Fibroblast of villous mesenchyme (primary cell): ENCODE data around the gene ZNF277. TPM values are rescaled to one million over a fixed set of nuclear protein-coding genes. Genes with fewer than 3 reads are reported as not detected.

Source experiments
- DNase-seq: peaks from one replicate; pipeline ENCODE4 v3.0.0-alpha.2; 2010; ENCODE audit warnings: low read depth
- H3K4me3 ChIP-seq: 2 replicates; pipeline ENCODE4 v1.5.1; 2011; ENCODE audit warnings: low read depth, mild to moderate bottlenecking, low read length
- total RNA-seq: library from RNA; depleted of rRNA; stranded (reverse); fragments of >200 nt; gene quantifications from 2 replicates; pipeline ENCODE4 v1.2.3, GENCODE V29; 2012
- TF ChIP-seq, protein P1 (sequence below): IDR thresholded peaks from 2 replicates; pipeline ENCODE4 v1.5.1; 2012; ENCODE audit warnings: low read depth, mild to moderate bottlenecking, low read length; ENCODE audit not compliant: insufficient read depth

ZNF277 gene
- total RNA-seq, 1 donor = 29.8 TPM

- no peak for DNase-seq
- TF ChIP-seq, protein P1, sequence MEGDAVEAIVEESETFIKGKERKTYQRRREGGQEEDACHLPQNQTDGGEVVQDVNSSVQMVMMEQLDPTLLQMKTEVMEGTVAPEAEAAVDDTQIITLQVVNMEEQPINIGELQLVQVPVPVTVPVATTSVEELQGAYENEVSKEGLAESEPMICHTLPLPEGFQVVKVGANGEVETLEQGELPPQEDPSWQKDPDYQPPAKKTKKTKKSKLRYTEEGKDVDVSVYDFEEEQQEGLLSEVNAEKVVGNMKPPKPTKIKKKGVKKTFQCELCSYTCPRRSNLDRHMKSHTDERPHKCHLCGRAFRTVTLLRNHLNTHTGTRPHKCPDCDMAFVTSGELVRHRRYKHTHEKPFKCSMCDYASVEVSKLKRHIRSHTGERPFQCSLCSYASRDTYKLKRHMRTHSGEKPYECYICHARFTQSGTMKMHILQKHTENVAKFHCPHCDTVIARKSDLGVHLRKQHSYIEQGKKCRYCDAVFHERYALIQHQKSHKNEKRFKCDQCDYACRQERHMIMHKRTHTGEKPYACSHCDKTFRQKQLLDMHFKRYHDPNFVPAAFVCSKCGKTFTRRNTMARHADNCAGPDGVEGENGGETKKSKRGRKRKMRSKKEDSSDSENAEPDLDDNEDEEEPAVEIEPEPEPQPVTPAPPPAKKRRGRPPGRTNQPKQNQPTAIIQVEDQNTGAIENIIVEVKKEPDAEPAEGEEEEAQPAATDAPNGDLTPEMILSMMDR = no peak
- no peak overlapping the region for H3K4me3 ChIP-seq
These were observed 33.0 kb upstream of the ZNF277 start for GRCh38 chr7:112173568-112173905.

- DNase-seq = no peak
- no peak overlapping the region for H3K4me3 ChIP-seq
- TF ChIP-seq, protein P1 = no peak
These were observed 32.3 kb upstream of the ZNF277 start for GRCh38 chr7:112174192-112174591.

GRCh38 chr7:112176241-112176640 is 30.3 kb upstream of the ZNF277 start:
- H3K4me3 ChIP-seq = no peak overlapping the region
- TF ChIP-seq, protein P1 = no peak
- no peak for DNase-seq

GRCh38 chr7:112176693-112177415 is 29.6 kb upstream of the ZNF277 start:
- no peak for DNase-seq
- H3K4me3 ChIP-seq = no peak overlapping the region
- TF ChIP-seq, protein P1 = no peak

DNA sequence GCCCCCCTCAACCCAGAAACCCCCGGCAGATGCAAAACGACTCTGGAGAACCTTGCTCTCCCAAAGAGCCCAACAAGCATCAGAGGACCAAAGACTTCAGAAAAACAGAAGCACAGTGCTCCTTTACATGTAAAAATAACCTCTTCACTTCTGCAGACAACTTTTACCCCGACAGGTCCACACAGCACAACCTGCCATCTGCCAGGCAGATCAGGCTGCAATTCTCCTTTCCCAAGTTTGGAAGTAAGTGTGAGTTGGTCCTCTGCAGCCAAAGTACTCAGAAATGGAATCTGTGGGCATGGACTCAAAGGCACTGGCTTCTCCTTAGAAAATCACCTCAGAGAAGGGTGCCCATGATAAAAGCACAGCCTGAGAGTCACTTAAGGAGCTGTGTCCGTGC is 26.3 kb upstream of the ZNF277 start:
- DNase-seq = no peak
- TF ChIP-seq, protein P1 = no peak
- no peak overlapping the region for H3K4me3 ChIP-seq

- no peak for DNase-seq
- H3K4me3 ChIP-seq = no peak overlapping the region
These were observed 23.7 kb upstream of the ZNF277 start for GRCh38 chr7:112182749-112183148.

More at GRCh38 chr7:112182749-112183148, 23.7 kb upstream of the ZNF277 start:
- TF ChIP-seq, protein P1 = no peak
